ENCODE data around the gene FADS2.
A peak's percentile ranks its signal among the peaks of the same experiment; 100 is the strongest.

- TF ChIP-seq CTCF (IDR thresholded peaks at IDR 0.05) (peak; percentile 83 to 93 (median 92)), POLR2A (IDR thresholded peaks at IDR 0.05) (peak in 1 of 2 donors; percentile 8)
Measured at GRCh38 chr11:61897387-61898246, 69.5 kb downstream of the FADS2 start.
